C4-2B (cell line): ENCODE data around the gene FJX1.

ENCODE experiments used
- H3K27ac ChIP-seq: fragments of 450-650 bp; 2 replicates; pipeline ENCODE4 v1.5.1; 2017
- ZFX ChIP-seq: fragments of 450-650 bp; IDR thresholded peaks from 2 replicates; pipeline ENCODE4 v1.6.1; 2017
- TF ChIP-seq, protein P1 (sequence below): fragments of 450-650 bp; conservative IDR thresholded peaks from 2 replicates; pipeline ENCODE4 v1.5.1; 2017; ENCODE audit warnings: mild to moderate bottlenecking

The FJX1 gene

GRCh38 chr11:35583843-35584242, 34.4 kb upstream of the FJX1 start:
- H3K27ac ChIP-seq: no peak overlapping the region
- TF ChIP-seq, protein P1, sequence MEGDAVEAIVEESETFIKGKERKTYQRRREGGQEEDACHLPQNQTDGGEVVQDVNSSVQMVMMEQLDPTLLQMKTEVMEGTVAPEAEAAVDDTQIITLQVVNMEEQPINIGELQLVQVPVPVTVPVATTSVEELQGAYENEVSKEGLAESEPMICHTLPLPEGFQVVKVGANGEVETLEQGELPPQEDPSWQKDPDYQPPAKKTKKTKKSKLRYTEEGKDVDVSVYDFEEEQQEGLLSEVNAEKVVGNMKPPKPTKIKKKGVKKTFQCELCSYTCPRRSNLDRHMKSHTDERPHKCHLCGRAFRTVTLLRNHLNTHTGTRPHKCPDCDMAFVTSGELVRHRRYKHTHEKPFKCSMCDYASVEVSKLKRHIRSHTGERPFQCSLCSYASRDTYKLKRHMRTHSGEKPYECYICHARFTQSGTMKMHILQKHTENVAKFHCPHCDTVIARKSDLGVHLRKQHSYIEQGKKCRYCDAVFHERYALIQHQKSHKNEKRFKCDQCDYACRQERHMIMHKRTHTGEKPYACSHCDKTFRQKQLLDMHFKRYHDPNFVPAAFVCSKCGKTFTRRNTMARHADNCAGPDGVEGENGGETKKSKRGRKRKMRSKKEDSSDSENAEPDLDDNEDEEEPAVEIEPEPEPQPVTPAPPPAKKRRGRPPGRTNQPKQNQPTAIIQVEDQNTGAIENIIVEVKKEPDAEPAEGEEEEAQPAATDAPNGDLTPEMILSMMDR: no peak
- no peak for TF ChIP-seq ZFX

DNA sequence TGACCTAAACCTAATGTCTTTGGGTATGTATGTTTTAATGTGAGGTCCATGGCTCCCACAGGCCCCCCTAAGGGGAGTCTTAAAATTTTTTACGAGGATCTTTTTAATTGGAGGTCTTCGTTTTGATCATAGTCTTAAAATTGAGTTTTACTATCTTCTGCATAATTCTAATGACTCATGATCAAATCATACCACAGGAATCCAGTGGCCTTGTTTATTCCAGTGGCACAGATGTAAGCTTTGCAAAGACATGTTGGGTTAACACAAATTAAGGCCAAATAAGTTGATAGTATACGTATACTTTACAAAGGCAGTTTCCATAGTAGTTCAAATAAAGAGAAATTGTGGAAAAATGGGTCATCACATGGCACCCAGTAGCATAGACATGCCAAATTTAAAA, 33.9 kb upstream of the FJX1 start:
- TF ChIP-seq ZFX: no peak
- TF ChIP-seq, protein P1: no peak
- no peak overlapping the region for H3K27ac ChIP-seq

DNA sequence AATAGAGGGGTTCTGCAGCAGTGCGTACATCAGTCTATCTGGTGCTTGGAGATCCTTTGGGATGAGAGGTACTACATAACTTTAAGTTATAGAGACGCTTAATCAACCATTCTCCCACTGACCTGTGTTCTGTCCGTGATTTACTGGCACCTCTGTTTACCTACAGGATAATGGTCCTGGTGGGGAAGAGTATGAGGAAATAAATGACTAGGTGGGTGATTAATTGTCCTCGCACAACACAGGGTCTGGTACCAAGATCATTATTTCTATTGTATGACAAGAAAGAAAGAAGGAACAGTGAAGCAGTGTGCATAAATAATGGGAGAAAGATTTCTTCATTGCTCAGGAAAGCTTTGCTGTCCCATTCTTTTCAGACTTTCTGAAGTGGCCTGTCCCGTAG, 32.8 kb upstream of the FJX1 start:
- no peak overlapping the region for H3K27ac ChIP-seq

DNA sequence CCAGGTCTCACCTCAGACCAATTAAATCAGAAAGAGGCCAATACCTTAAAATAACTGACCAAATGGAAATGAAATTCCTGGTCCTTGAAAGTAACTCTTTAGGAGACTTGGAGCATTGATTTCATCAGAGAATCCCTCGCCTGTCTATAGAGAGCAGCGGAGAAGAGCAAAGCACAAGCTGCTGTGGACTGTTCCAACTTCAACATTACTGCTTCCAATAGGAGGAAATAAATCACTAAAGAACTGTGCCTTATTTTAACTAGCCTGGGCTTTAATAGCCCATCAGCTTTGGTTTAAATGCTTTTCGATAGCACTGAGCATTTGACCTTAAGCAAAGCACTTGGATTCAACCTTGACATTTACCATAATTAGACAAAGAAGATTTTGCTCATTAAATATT, 32.0 kb upstream of the FJX1 start:
- TF ChIP-seq, protein P1: no peak
- TF ChIP-seq ZFX: no peak
- H3K27ac ChIP-seq: no peak overlapping the region

More for the DNA sequence above, 32.8 kb upstream of the FJX1 start:
- TF ChIP-seq, protein P1: no peak
- TF ChIP-seq ZFX: no peak

DNA sequence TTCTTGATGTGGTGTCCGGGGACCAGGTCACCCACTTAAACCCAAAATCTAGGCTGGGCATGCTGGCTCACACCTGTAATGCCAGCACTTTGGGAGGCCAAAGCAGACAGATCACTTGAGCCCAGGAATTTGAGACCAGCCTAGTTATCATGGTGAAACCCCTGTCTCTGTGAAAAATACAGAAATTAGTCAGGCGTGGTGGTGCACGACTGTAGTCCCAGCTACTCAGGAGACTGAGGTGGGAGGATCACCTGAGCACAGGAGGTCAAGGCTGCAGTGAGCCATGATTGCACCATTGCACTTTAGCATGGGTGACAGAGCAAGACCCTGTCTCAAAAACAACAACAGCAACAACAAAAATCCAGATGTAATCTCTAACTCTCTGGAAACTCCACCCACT, 30.3 kb upstream of the FJX1 start:
- H3K27ac ChIP-seq: no peak overlapping the region

DNA sequence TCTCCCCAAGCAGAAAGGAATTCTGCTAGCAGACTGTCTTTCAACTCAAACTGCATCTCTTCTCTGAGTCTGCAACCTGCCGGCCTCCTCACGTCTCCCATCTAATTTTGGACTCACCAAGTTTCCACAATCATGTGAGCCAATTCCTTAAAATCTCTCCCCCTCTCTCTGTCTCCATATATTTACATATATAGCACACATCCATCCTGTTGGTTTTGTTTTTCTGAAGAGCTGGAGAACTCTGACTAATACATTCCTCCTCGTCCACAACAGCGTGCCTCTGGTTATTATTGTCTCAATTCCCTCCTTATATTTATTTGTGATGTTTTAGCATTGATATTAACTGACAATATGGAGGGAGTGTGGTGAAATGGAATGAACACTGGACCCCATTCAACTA, 29.6 kb upstream of the FJX1 start:
- no peak overlapping the region for H3K27ac ChIP-seq
- TF ChIP-seq, protein P1: no peak
- TF ChIP-seq ZFX: no peak

More for the DNA sequence above, 30.3 kb upstream of the FJX1 start:
- no peak for TF ChIP-seq ZFX
- TF ChIP-seq, protein P1: no peak

DNA sequence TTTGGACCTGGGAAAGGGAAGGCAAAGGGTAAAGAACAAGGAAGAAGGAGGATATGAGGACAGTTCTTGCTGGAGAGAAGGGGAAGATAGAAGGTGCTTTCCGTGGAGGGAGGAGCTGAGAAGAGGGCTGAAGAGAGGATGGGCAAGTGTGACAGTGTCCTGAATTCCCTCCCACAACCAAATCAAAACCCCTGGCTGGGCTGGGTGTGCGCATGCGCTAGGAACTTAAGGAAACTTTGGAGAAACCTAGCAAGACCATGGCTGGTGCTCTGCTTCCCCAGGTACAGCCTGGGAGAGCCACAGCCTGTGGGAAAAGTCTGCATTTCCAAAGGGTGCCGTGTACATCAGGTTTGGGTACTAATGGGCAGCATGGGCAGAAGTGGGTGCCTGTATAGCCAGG, 29.0 kb upstream of the FJX1 start:
- no peak overlapping the region for H3K27ac ChIP-seq
- TF ChIP-seq, protein P1: no peak
- TF ChIP-seq ZFX: no peak
